HG02973 (cell line): ENCODE results near the gene SNRNP35.
"Not testable (repeated sequence)": the region's sequence is repeated elsewhere in the genome, so short reads cannot be mapped to it uniquely, and the experiment has no call there.

Experiments
- ATAC-seq: cut with Tn5 transposase; IDR thresholded peaks from one replicate; pipeline ENCODE4 v1.9.1; 2021; ENCODE audit warnings: moderate library complexity; ENCODE audit not compliant: unreplicated experiment

The SNRNP35 gene, protein sequence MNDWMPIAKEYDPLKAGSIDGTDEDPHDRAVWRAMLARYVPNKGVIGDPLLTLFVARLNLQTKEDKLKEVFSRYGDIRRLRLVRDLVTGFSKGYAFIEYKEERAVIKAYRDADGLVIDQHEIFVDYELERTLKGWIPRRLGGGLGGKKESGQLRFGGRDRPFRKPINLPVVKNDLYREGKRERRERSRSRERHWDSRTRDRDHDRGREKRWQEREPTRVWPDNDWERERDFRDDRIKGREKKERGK

GRCh38 chr12:123457980-123458779 is at the start of gene SNRNP35:
TSS of gene SNRNP35 (plus strand) at chr12:123458139. CDS start at chr12:123465541, 7,402 bp downstream.
- ATAC-seq, result no peak

DNA sequence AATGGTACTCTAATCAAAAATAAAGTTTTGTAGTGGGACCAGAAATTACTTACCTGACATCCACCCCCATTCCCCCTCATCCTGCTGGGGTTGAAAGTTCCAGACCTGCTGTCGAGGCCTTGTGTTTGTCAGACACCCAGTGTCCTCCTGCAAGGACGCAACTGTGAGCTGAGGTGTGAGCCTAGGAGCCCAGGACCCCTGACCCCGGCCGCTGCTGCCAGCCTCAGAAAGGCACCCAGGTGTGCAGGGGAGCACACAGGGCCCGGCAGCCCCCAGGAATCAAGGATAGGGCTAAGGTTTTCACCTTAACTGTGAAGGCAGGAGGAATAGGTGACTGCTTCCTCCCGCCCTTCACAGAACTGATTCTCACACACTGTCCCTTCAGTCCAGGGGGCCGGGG is 49.3 kb upstream of the SNRNP35 start:
- not testable (repeated sequence) for ATAC-seq

- not testable (repeated sequence) for ATAC-seq
These were observed 48.5 kb upstream of the SNRNP35 start for GRCh38 chr12:123409284-123410040.

DNA sequence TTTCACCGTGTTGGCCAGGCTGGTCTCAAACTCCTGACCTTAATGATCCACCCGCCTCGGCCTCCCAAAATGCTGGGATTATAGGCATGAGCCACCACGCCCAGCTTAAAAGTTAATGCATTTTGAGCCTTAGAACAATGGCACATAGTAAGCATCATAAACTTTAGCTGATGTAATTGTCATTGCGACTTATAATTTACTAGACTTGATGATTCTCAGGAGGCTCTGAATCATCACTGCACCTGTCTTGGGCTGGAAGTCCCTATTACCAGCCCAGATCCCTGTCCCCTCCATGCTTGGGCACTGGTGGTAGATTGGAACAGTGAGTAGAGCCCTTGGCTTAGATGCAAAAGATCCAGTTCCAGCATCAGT is 47.9 kb upstream of the SNRNP35 start:
- ATAC-seq, result no peak

GRCh38 chr12:123421314-123421713 is 36.6 kb upstream of the SNRNP35 start:
- no peak for ATAC-seq

GRCh38 chr12:123427036-123427769 is 30.7 kb upstream of the SNRNP35 start:
- ATAC-seq, result peak; percentile 83

- ATAC-seq, result no peak
These were observed 29.3 kb upstream of the SNRNP35 start for GRCh38 chr12:123428591-123428990.

DNA sequence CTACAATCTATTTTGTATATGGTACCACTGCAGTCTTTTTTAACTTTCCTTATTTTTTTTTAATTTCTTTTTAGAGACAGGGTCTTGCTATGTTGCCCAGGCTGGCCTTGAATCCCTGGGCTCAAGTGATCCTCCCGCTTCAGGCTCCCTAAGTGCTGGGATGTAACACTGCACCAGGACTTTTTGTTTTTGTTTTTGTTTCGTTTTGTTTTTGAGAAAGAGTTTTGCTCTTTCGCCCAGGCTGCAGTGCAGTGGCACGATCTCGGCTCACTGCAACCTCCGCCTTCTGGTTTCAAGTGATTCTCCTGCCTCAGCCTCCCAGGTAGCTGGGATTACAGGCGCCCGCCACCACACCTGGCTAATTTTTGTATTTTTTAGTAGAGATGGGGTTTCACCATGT is 28.8 kb upstream of the SNRNP35 start:
- not testable (repeated sequence) for ATAC-seq

DNA sequence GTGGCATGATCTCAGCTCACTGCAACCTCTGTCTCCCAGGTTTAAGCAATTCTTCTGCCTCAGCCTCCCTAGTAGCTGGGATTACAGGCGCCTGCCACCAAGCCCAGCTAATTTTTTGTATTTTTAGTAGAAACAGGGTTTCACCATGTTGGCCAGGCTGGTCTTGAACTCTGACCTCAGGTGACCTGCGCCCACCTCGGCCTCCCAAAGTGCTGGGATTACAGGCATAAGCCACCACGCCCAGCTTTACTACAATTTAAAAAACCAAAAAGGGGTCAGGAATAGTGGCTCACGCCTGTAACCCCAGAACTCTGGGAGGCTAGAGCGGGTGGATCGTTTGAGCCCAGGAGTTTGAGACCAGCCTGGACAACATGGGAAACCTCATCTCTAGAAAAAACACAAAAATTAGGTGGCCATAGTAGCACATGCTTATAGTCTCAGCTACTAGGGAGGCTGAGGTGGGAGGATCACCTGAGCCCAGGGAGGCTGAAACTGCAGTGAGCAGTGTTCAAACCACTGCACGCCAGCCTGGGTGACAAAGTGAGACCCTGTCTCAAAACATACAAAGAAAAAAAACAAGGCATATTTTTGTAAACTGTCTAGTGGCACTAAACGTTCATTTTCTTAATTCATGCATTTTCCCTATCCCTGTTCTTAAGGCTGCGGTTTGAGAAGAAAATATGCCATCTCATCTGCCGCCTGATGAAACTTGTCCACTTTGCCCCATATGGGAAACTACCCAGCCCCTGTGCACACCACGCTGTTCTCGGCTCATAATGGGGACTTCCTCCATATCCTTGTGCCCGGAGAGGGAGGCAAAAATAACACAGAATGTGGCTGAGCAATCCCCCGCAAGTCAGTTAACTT is 25.8 kb upstream of the SNRNP35 start:
- not testable (repeated sequence) for ATAC-seq

DNA sequence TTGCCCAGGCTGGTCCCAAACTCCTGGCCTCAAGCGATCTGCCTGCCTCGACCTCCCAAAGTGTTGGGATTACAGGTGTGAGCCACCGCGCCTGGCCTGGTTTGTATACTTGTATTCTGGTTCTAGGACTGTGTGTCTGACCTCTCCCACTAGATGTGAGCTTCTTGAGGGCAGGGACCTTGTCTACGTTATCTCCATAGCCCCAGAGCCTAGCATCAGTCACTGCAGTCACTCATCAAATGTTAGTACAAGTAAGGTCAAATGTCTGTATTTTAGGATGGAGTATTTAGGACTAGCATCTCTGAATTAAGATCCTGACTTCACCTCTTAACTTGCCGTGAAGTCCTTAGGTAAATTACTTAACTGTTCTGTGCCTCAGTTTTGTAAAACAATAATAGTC is 24.3 kb upstream of the SNRNP35 start:
- no peak for ATAC-seq

- ATAC-seq, result no peak
These were observed 22.3 kb upstream of the SNRNP35 start for GRCh38 chr12:123435636-123436016.

DNA sequence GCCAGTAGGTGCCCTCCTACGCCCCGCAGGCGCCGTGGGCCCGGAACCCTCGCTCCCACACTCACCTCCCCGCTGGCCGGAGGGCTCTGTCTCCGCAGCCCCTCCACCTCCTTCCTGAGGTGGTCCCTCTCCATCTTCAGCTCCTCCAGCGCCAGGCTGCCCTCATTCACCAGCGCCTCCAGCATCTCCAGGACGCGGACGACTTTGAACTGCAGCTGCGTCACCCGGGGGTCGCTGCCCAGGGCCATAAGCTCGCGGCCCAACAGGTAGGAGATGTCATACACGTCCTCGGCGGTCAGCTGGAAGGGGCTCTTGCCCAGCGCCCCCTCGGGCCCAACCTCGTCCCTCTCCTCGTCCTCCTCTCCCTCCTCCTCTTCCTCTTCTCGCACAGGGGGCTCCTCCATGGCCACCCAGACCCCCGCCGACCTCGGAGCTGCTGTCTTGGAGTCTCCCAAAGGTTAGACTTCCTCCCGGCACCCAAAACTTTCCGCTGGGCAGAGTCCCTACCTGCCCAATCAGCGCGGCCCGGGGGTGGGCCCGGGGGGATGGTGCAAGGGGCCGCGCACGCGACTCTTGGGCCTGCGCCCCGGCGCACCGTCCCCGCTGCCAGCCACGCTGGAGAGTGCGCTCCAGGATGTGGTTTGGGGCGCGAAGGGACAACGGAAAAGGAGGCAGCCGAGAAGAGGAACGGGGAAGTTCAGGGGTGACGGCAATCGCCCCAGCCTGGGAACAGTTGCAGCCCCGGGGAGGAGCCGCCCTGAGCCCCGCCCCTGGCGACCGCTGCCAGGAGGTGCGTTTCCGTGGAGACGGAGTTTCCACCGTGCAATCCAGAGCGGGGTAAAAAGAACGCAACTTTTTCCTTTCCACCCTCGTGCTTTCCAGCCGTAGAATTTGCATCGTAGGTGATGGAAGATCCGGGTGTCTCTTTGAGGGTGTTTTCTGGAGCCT is 21.6 kb upstream of the SNRNP35 start, which contains the start of gene RILPL2:
TSS of gene RILPL2 (minus strand) at position 668 of the 948 bp plus-strand sequence. CDS start at position 404, 264 bp downstream.
- peak; percentile 74 for ATAC-seq

- peak; percentile 42 for ATAC-seq
These were observed 16.3 kb upstream of the SNRNP35 start for GRCh38 chr12:123441523-123442164.

DNA sequence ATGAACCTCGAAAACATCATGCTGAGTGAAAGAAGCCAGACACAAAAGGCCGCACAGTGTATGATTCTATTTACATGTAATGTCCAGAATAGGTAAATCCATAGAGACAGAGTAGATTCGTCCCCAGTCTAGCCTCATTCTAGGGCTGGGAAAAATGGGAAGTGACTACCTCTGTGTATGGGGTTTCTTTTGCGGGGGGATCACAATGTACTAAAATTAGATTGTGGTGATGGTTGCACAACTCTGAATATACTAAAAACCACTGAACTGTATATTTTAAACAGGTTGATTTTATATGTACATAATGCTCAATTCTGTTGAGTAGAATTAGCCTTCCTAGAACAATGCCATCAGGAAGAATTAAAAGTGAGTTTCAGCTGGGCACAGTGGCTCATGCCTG is 15.2 kb upstream of the SNRNP35 start:
- no peak for ATAC-seq

GRCh38 chr12:123444092-123445026 is 13.6 kb upstream of the SNRNP35 start:
- no peak for ATAC-seq

- ATAC-seq, result no peak
These were observed 12.3 kb upstream of the SNRNP35 start for GRCh38 chr12:123445388-123446332.
